Measurements from ENCODE around the gene SDK1.
"Not testable (repeated sequence)": the region's sequence is repeated elsewhere in the genome, so short reads cannot be mapped to it uniquely, and the experiment has no call there.

The SDK1 gene

DNA sequence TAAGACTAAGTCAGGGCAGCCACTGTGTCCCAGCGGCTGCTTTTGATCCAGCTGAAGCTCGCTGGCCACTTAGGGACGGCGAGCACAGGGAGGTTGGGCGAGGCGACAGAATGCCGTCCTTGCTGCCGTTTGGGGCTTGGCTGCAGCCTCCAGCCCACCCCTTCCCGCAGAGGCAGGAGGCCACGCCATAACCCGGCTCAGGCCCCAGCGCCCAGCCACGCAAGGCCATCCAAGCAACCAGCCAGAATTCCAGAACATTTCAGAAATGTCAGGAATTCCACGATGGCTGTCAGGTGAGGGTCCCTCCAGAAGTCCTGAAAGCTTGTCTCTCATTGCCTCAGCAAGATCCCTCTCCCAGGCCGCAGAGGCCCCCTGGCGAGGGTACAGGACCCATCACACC, 901.9 kb downstream of the SDK1 start:
- DNase-seq (ENCODE audit: low read depth in 2 of 2): no peak

- DNase-seq (ENCODE audit: low read depth in 2 of 2): no peak
Measured at GRCh38 chr7:4203626-4204512, 902.8 kb downstream of the SDK1 start.

DNA sequence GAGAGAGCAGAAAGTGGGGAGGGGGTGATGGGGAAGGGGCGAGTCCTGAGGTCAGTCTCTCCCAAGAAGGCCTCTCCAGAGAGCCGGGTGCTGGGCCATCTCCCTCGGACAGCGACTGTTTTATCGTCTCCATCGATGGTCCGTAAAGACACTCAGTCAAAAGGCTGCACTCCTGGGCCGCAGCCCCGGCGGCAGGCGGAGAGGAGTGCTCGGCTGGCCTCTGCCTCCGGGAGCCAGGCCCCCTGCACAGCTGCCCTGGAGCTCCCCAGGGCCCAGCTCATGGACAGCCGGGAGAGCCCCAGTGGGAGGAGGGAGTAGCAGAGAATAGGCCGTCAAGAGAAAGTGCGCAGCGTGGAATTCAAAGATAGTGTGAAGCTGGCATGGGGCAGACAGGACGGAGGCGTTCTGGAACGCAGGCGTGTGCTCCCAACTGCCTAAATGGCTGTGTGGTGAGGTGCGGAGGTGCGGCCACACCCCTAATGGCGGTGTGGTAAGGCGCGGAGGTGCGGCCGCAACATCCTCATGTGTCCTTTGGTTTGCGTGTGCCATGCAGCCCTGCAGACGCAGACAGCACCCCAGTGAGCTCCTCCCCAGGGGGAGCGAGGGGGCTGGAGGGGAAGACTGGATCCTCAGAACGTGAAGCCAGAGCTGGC, 903.6 kb downstream of the SDK1 start:
- peak in 1 of 2 donors; percentile 6 for DNase-seq (ENCODE audit: low read depth in 2 of 2)

DNA sequence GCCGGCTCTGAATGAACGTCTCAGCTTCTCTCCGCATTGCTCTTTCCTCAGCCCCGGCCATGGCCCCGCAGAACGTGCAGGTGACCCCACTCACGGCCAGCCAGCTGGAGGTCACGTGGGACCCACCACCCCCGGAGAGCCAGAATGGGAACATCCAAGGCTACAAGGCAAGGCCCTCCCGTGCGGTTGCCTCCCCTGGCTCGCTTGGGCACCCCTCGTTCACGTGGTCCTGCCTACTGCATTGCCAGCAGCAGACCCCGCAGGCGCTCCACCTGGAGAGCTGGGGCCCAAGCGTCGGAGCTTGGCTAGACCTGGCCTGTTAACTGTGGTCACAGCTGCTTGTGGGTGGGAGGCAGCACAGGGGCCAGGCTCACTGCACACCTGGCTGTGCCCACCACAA, 904.8 kb downstream of the SDK1 start:
- no peak for DNase-seq (ENCODE audit: low read depth in 2 of 2)

DNA sequence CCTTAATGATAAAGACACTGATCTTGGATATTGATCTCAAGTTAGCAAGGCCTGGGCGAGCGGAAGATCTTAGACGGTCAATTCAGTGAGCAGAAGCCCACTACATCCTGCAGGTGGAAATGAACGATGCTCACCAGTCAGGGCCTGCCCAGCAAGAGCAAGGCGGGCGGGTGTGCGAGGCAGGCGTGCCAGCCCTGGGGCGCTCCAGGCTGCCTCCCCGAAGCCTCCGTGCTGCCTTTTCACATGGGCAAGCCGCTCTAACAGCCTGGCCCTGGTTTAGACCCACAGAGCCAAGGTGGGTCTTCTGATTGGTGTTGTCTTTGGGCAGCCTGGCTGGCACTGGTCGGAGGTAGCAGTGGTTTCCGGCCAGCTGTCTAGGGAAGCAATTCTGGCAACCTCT, 906.0 kb downstream of the SDK1 start:
- DNase-seq (ENCODE audit: low read depth in 2 of 2): no peak

GRCh38 chr7:4208086-4208485, 907.0 kb downstream of the SDK1 start:
- no peak for DNase-seq (ENCODE audit: low read depth in 2 of 2)

DNA sequence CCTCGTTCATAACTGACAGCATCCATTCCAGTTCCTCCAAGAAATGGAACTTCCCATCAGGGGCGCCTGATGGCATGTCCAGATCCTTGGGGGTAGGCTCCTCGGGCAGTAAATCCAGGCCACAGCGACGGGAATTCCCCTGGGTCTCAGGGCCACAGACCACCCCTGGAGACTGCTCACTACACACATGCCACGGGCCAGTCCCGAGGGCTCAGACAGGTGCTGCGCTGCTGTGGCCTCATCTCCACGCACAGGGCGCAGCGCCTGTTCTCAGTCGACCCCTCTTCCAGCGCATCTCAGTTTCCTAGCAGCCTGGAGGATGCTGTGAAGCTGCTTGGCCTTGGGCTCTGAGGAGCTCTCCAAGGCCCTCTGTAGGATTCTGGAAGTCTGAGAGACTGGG, 907.5 kb downstream of the SDK1 start:
- no peak for DNase-seq (ENCODE audit: low read depth in 2 of 2)

DNA sequence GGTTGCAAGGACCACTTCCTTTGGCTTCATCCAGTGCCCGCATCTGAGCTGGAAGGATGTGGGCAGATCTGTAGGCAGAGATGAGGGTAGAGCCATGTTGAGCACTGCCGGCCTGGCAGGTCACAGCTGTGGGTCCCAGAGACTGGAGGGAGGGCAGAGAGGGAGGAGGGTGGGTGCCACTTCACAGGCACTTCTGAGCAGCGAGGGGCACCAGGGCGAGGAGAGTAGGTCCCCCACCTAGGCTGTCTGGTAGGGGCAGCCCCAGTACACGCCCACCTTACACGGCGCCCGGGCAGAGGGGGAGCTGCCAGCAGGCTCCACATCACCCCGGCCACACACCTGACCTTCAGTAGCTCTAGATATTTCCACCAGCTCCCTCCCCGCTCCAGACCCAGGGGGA, 908.1 kb downstream of the SDK1 start:
- DNase-seq (ENCODE audit: low read depth in 2 of 2): no peak

DNA sequence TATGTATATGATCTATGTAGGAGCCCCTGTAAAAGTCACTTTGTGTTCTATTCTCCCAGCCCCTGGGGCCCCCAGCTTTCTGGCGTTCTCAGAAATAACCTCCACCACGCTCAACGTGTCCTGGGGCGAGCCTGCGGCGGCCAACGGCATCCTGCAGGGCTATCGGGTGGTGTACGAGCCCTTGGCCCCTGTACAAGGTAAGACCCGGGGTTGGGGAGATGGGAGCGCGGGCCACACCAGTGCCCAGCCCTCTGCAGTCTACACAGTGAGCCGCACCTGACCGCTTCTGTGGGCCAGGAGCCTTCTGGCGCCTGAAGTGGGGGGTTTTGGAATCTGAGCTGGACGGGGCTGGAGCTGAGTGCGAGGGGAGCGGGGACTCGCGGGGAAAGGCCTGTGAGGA, 908.9 kb downstream of the SDK1 start:
- no peak for DNase-seq (ENCODE audit: low read depth in 2 of 2)

GRCh38 chr7:4210821-4211220, 909.8 kb downstream of the SDK1 start:
- no peak for DNase-seq (ENCODE audit: low read depth in 2 of 2)

DNA sequence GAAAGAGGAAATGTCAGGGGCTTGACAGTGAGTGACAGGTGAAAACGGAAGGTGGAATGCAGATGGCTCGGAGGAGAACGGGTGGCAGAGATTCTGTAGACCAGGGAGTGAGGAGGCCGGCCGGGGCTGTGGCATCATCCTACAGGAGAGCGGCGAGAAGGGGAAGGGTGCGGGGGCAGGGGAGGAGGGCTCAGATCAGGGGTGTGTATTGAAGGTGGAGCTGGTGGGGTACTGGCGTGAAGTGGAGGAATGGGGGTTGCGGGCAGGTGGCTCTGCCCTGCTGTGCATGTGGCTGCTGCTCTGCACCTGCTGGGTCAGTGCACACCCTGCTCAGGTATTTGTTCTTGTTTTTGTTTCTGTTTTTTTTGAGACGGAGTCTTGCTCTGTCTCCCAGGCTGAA, 910.2 kb downstream of the SDK1 start:
- no peak for DNase-seq (ENCODE audit: low read depth in 2 of 2)

- DNase-seq (ENCODE audit: low read depth in 2 of 2): no peak
Measured at GRCh38 chr7:4212376-4212775, 911.3 kb downstream of the SDK1 start.

- no peak for DNase-seq (ENCODE audit: low read depth in 2 of 2)
Measured at GRCh38 chr7:4214291-4215155, 913.5 kb downstream of the SDK1 start.

GRCh38 chr7:4215176-4215720, 914.2 kb downstream of the SDK1 start:
- DNase-seq (ENCODE audit: low read depth in 2 of 2): no peak

DNA sequence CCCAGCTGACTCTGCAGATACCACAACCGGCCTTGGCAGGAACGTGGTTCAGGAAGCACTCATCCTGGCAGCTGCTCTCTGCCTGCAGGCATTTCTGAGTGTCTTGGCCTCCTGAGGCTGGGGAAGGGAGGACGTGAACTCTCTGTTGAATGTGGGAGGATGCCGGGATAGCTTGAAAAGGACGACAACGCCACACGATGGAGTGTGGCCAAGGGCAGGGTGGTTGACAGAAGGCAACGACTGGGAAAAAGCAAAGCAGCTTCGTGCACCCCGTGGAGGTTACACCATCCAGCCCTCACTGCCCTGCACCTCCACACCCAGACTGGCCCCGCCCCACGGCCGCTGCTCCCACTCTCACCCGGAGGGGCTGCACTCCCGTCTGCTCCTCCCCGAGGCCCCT, 915.0 kb downstream of the SDK1 start:
- DNase-seq (ENCODE audit: low read depth in 2 of 2): no peak

- DNase-seq (ENCODE audit: low read depth in 2 of 2): not testable (repeated sequence)
Measured at GRCh38 chr7:4217126-4217660, 916.1 kb downstream of the SDK1 start.

DNA sequence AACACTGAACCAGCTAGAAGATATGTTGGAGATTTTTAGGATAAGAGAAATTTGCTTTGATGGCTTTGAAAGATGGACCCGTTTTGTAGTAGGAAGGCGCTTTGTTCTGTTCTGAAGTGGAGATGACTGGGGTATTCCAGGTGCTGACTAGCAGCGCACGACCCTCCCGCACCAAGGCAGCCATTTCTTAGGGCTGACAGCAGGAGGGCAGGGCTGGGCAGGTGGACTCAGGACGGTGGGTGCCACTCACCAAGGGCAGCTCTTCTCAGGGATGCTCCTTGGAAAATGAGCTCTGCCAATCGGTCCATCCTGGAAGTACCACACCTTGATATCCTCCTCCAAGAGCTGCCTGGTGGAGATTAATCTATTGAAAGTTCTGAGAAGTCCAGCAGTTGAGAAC, 917.4 kb downstream of the SDK1 start:
- no peak for DNase-seq (ENCODE audit: low read depth in 2 of 2)

- no peak for DNase-seq (ENCODE audit: low read depth in 2 of 2)
Measured at GRCh38 chr7:4220011-4220410, 919.0 kb downstream of the SDK1 start.

GRCh38 chr7:4221043-4221442, 920.0 kb downstream of the SDK1 start:
- no peak for DNase-seq (ENCODE audit: low read depth in 2 of 2)

GRCh38 chr7:4222676-4223075, 921.6 kb downstream of the SDK1 start:
- no peak for DNase-seq (ENCODE audit: low read depth in 2 of 2)

- no peak for DNase-seq (ENCODE audit: low read depth in 2 of 2)
Measured at GRCh38 chr7:4225361-4225771, 924.3 kb downstream of the SDK1 start.
